Thymus (tissue), 11 donors: ENCODE data around the gene SLC25A17. TPM values are rescaled to one million over a fixed set of nuclear protein-coding genes. Genes with fewer than 3 reads are reported as not detected.

ENCODE experiments used
- DNase-seq, 9 donors: peaks; one replicate each; pipeline ENCODE4 v3.0.0-alpha.2; 2013; ENCODE audit warnings: low spot score in 9 of 9, low read depth in 6 of 9, missing footprints in 1 of 9
- H3K27ac ChIP-seq, 2 donors: one replicate each; pipeline ENCODE4 v1.5.1; 2013; ENCODE audit warnings: control low read depth in 1 of 2, low read depth in 1 of 2, low read length in 1 of 2, mild to moderate bottlenecking in 1 of 2, moderate library complexity in 1 of 2
- H3K27me3 ChIP-seq, 2 donors: one replicate each; pipeline ENCODE4 v1.5.1; 2013; ENCODE audit warnings: low read length in 1 of 2; ENCODE audit not compliant: control insufficient read depth in 2 of 2, insufficient read depth in 1 of 2
- H3K36me3 ChIP-seq, 2 donors: one replicate each; pipeline ENCODE4 v1.5.1; 2013; ENCODE audit warnings: low read length in 1 of 2, mild to moderate bottlenecking in 1 of 2, moderate library complexity in 1 of 2; ENCODE audit not compliant: control insufficient read depth in 2 of 2, insufficient read depth in 2 of 2
- H3K4me1 ChIP-seq, 2 donors: one replicate each; pipeline ENCODE4 v1.5.1; 2013; ENCODE audit warnings: low read length in 2 of 2; ENCODE audit not compliant: control insufficient read depth in 2 of 2, insufficient read depth in 2 of 2
- H3K4me3 ChIP-seq, 2 donors: one replicate each; pipeline ENCODE4 v1.5.1; 2013; ENCODE audit warnings: low read length in 2 of 2, control low read depth in 1 of 2, mild to moderate bottlenecking in 1 of 2
- H3K9me3 ChIP-seq, 2 donors: one replicate each; pipeline ENCODE4 v1.5.1; 2013; ENCODE audit warnings: low read length in 1 of 2, mild to moderate bottlenecking in 1 of 2; ENCODE audit not compliant: control insufficient read depth in 2 of 2, insufficient read depth in 1 of 2
- WGBS: extraction: QIAGEN DNeasy Blood & Tissue Kit; methylation state at CpG from one replicate; pipeline ENCODE4 v1.1.7; 2013; 5-methylcytosine and 5-hydroxymethylcytosine counted together
- polyA plus RNA-seq: library from polyadenylated mRNA; stranded (reverse); fragments of 200-250 nt; gene quantifications from one replicate; pipeline ENCODE4 v1.2.3, GENCODE V29; 2013
- total RNA-seq: library from RNA; stranded (reverse); fragments of 120-200 nt; gene quantifications from one replicate; pipeline ENCODE4 v1.2.4, GENCODE V29; 2013
- donor health status: healthy.

Gene SLC25A17
- total and polyA plus RNA-seq, 2 donors = 20.2 to 23.0 TPM

DNA sequence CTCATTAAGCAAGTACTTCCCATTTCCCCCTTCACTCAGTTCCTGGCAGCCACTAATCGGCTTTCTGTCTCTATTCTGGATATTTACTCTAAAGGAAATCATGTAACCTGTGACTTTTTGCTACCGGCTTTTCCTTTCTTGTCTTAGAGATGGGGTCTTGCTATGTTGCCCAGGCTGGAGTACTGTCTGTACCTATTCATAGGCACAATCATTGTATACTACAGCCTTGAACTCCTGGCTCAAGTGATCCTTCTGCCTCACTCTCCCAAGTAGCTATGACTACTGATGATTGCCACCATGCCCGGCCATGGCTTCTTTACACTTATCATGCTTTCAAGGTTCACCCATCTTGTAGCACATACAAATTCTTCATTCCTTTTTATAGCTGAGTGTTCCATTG, 12.4 kb downstream of the SLC25A17 start:
- no peaks in the 10 kb centered on the region for H3K9me3 ChIP-seq
- no peak for DNase-seq
- 97% methylated on average over 3 of the region's 3 CpGs for WGBS
- no peak overlapping the region for H3K4me3 ChIP-seq
- H3K27me3 ChIP-seq = no peaks in the 10 kb centered on the region
- peaks cover 3 to 6% of the 10 kb centered on the region in 2 donors for H3K36me3 ChIP-seq
- H3K27ac ChIP-seq = no peak overlapping the region
- H3K4me1 ChIP-seq = no peaks in the 10 kb centered on the region

DNA sequence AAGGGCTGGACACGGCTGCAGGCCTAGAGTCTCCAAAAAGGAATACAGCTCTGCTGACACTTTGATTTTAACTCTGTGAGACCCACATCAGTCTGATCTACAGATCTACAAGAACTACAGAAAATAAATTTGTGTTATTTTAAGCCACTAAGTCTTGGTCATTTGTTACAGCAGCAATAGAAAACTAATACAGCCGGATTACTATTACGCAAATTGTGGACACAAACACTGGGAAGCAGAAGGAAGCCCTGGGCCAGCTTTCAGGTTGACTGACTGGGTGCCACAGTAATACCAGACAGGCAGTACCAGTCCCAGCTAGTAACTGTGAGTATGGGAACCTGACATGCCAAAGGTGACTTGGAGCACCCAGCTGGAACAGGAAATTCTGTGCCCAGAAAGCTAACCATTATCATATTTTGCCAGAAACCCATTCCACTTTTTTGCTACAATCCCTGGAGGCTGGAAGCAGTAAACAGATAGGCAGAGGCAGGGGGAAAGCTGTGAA, 13.4 kb downstream of the SLC25A17 start:
- H3K4me1 ChIP-seq = no peaks in the 10 kb centered on the region
- WGBS = 98% methylated on average over 3 of the region's 3 CpGs
- no peak overlapping the region for H3K27ac ChIP-seq
- no peaks in the 10 kb centered on the region for H3K9me3 ChIP-seq
- no peak for DNase-seq
- H3K36me3 ChIP-seq = peaks cover 3 to 6% of the 10 kb centered on the region in 2 donors
- no peak overlapping the region for H3K4me3 ChIP-seq
- no peaks in the 10 kb centered on the region for H3K27me3 ChIP-seq

DNA sequence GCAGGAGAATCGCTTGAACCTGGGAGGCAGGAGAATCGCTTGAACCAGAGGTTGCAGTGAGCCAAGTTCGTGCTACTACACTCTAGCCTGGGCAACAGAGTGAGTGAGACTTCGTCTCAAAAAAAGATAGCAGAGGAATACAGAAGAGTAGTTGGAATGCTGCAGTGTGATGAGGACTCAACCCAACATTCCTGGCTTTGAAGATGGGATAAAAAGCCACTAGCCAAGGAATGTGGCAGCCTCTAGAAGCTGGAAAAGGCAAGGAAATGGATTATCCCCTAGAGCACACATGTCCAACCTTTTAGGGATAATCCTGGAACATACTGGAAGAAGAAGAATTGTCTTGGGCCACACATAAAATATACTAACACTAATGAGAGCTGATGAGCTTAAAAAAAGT, 13.9 kb downstream of the SLC25A17 start:
- WGBS = 98% methylated on average over 4 of the region's 4 CpGs
- Histone ChIP-seq H3K4me1 (no peaks in the 10 kb centered on the region), H3K4me3 (no peak overlapping the region), H3K27me3 (no peaks in the 10 kb centered on the region), H3K27ac (no peak overlapping the region), H3K9me3 (no peaks in the 10 kb centered on the region), H3K36me3 (peaks cover 3 to 6% of the 10 kb centered on the region in 2 donors)
- no peak for DNase-seq

DNA sequence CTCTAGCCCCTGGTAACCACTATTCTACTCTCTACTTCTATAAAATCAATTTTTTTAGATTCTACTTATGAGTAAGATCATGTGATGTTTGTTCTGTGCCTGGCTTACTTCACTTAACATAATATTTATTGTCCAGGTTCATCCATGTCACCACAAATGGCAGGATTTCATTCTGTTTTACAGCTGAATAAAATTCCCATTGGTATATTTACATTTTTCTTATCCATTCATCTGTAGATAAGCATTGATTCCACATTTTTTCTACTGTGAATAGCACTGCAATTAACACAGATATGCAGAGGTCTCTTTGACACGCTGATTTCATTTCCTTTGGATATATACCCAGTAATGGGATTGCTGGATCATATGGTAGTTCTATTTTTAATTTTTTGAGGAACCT, 15.8 kb downstream of the SLC25A17 start:
- Histone ChIP-seq H3K4me1 (peaks cover 0 to 10% of the 10 kb centered on the region in 2 donors), H3K36me3 (peaks cover 3 to 6% of the 10 kb centered on the region in 2 donors), H3K27ac (no peak overlapping the region), H3K4me3 (no peak overlapping the region), H3K27me3 (no peaks in the 10 kb centered on the region), H3K9me3 (no peaks in the 10 kb centered on the region)
- DNase-seq = no peak
- WGBS = 96% methylated on average over 1 of the region's 1 CpG

DNA sequence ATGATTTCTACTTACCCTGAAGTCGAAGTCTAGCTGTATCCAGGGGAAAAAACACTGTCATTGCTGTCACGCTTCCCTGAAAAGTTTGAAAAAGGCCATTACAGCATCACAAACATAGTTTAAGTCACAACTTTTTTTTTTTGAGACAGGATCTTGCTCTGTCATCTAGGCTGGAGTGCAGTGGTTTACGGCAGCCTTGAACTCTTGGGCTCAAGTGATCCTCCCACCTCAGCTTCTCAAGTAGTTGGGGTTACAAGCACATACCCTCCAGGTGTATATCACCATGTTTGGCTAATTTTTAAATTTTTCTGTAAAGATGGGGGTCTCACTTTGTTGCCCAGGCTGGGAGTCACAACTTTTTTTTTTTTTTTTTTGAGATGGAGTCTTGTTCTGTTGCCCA, 20.1 kb downstream of the SLC25A17 start:
- Histone ChIP-seq H3K27me3 (no peaks in the 10 kb centered on the region), H3K27ac (no peak overlapping the region), H3K4me1 (peaks cover 0 to 15% of the 10 kb centered on the region in 2 donors), H3K9me3 (no peaks in the 10 kb centered on the region), H3K4me3 (no peak overlapping the region), H3K36me3 (peaks cover 4 to 6% of the 10 kb centered on the region in 2 donors)
- peak in 2 of 9 donors; percentile 17 to 42 for DNase-seq
- WGBS = 82% methylated on average over 3 of the region's 3 CpGs

DNA sequence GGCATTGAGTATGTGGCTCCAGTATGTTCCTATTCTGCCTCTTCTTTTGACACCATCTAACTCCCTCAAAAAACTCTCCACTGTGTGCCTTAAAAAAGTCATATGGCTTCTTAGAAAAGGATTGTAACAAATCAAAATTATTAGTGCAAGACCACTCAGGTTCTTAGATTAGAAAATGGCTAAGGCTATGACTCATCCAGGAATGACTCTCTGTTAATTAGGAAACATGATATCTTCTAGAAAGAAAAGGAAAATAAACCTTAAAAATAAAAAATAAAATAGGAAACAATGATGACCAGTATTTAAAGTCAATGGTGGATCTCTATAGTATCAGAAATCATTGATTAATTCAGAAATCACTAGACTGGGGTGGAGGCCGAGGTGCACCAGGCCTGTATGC, 21.7 kb downstream of the SLC25A17 start:
- no peak overlapping the region for H3K27ac ChIP-seq
- 100% methylated on average over 1 of the region's 1 CpG for WGBS
- DNase-seq = no peak
- H3K4me1 ChIP-seq = peaks cover 0 to 15% of the 10 kb centered on the region in 2 donors
- H3K36me3 ChIP-seq = peaks cover 0 to 6% of the 10 kb centered on the region in 2 donors
- no peak overlapping the region for H3K4me3 ChIP-seq
- no peaks in the 10 kb centered on the region for H3K9me3 ChIP-seq
- H3K27me3 ChIP-seq = no peaks in the 10 kb centered on the region

DNA sequence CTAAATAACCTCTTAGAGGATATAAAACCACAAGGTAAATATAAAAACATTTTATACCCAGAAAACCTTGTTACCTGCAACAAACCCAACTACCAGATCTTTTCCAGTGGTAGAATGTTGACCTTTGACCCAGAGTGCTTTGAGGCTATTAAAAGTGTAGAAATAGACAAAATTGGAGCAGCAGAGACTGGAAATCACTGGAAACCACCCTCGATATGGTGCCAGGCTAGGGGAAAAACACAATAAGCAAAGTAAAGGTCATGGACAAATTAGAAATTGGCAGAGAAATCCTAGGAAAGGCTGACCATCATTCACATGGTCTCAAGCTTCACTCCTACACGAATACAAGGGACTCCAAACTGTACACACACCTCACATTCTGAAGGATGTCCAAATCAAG, 26.7 kb downstream of the SLC25A17 start:
- H3K27ac ChIP-seq = no peak overlapping the region
- no peak for DNase-seq
- peaks cover 7 to 13% of the 10 kb centered on the region in 2 donors for H3K36me3 ChIP-seq
- H3K27me3 ChIP-seq = no peaks in the 10 kb centered on the region
- no peak overlapping the region for H3K4me3 ChIP-seq
- no peaks in the 10 kb centered on the region for H3K4me1 ChIP-seq
- H3K9me3 ChIP-seq = no peaks in the 10 kb centered on the region
- WGBS = 95% methylated on average over 2 of the region's 2 CpGs

DNA sequence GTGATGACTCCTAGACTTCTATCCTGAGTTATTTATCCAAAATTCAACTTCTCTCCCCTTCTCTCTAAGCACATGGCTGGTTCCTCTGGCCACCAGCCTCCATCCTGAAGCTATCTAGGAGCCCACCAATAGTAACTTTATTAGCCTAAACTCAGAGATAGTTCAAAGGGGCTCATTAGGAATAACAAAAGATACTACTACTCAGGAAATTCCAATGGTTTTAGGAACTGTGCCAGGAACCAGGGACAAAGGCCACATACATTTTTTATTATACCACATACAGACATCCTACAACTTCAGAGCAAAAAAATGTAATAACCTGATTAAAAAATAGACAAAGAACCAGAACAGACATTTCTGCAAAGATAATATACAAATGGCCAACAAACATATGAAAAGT, 27.9 kb downstream of the SLC25A17 start:
- Histone ChIP-seq H3K4me3 (no peak overlapping the region), H3K36me3 (peaks cover 10 to 18% of the 10 kb centered on the region in 2 donors), H3K4me1 (no peaks in the 10 kb centered on the region), H3K27me3 (no peaks in the 10 kb centered on the region), H3K9me3 (no peaks in the 10 kb centered on the region), H3K27ac (no peak overlapping the region)
- no peak for DNase-seq

DNA sequence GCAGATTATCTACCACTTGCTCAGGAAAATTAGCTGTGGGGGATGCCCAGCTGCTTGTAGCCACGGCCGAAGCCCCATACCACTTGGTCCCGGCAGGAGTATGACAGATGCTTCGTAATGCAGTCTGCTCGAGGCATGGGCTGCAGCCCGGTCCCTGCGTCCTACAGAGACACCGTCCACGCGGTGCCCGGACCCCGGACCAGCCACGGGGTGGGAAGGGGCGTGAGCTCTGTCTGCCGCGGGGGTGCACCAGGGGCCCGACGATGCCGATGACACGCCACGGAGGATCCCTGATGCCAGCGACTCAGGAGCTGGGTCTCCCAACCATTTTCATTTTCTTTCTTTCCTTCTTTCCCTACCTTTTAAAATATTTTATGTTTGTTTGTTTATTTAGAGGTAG, 30.0 kb downstream of the SLC25A17 start:
- Histone ChIP-seq H3K9me3 (no peaks in the 10 kb centered on the region), H3K4me3 (no peak overlapping the region), H3K4me1 (no peaks in the 10 kb centered on the region), H3K36me3 (peaks cover 16 to 24% of the 10 kb centered on the region in 2 donors), H3K27ac (no peak overlapping the region), H3K27me3 (no peaks in the 10 kb centered on the region)
- no peak for DNase-seq
- WGBS = 99% methylated on average over 22 of the region's 22 CpGs

DNA sequence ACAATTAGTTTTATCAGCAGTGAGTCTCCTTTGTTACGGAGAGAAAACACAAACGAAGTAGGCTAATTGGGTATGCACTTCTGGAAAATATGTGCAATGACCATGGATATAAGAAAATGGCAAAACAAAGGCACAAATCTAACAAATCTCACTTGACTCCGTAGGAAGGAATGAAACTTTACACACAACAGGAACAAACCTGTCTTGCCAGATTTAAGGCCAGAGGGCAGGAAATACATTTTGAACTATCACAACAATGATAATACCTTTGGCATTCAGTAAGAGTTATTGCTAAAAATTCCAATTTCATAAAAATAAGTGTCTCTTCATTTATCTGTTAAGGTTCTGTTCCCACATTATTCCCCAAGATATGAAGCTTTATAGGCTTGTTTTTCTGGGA, 36.6 kb downstream of the SLC25A17 start:
- Histone ChIP-seq H3K27me3 (no peaks in the 10 kb centered on the region), H3K36me3 (peaks cover 9 to 22% of the 10 kb centered on the region in 2 donors), H3K9me3 (no peaks in the 10 kb centered on the region), H3K27ac (no peak overlapping the region), H3K4me1 (no peaks in the 10 kb centered on the region), H3K4me3 (no peak overlapping the region)
- no peak for DNase-seq
- WGBS = 93% methylated on average over 3 of the region's 3 CpGs
